Measurements from ENCODE around the gene HPS5.
"Not testable (repeated sequence)": the region's sequence is repeated elsewhere in the genome, so short reads cannot be mapped to it uniquely, and the experiment has no call there.

Gene HPS5, protein sequence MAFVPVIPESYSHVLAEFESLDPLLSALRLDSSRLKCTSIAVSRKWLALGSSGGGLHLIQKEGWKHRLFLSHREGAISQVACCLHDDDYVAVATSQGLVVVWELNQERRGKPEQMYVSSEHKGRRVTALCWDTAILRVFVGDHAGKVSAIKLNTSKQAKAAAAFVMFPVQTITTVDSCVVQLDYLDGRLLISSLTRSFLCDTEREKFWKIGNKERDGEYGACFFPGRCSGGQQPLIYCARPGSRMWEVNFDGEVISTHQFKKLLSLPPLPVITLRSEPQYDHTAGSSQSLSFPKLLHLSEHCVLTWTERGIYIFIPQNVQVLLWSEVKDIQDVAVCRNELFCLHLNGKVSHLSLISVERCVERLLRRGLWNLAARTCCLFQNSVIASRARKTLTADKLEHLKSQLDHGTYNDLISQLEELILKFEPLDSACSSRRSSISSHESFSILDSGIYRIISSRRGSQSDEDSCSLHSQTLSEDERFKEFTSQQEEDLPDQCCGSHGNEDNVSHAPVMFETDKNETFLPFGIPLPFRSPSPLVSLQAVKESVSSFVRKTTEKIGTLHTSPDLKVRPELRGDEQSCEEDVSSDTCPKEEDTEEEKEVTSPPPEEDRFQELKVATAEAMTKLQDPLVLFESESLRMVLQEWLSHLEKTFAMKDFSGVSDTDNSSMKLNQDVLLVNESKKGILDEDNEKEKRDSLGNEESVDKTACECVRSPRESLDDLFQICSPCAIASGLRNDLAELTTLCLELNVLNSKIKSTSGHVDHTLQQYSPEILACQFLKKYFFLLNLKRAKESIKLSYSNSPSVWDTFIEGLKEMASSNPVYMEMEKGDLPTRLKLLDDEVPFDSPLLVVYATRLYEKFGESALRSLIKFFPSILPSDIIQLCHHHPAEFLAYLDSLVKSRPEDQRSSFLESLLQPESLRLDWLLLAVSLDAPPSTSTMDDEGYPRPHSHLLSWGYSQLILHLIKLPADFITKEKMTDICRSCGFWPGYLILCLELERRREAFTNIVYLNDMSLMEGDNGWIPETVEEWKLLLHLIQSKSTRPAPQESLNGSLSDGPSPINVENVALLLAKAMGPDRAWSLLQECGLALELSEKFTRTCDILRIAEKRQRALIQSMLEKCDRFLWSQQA

GRCh38 chr11:18321969-18322711, at the start of gene HPS5, which contains the start of gene GTF2H1:
Gene HPS5 (minus strand): TSS chr11:18322140. CDS start chr11:18317858, 4,282 bp downstream.
Gene GTF2H1 (plus strand): TSS chr11:18322567. CDS start chr11:18333075, 10,508 bp downstream.
- peak; percentile 99 for DNase-seq (ENCODE audit: low spot score)

DNA sequence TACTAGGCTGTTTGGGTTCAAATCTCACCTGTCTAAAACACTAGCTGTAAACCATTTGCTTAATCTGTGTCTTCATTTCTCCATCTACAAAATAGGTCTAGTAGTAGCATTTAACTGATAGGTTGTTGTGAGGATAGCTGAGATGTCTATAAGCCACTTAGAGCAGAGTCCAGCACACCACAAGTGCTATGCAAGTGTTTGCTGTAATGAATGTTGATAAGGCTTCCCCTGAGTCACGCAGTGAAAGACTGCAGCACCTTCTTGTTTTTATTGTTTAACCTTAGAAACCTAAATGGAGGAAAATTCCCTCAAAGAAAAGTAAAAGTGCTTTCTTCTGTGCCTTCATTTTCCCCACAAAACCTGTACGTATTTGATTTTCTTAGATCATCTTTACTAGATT, 49.3 kb upstream of the HPS5 start:
- DNase-seq (ENCODE audit: low spot score) = no peak

DNA sequence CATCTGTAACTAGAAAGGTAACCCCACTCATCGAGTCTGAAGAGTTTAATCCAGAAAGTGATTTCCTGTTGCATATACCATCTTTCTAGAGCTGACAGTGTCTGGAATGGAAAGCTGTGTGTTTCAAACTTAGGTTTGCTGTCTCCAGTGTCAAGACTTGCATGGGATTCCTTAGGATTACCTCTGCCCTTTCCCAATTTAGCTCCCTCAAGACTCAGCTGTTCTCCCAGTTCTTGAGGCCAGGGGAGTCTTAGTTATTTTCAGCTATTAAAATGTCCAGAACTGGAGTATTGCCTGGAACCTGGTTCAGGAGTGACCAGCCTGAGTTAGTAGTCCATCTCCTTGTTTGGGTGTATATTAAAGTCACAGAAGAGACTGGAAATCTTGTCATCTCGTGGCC, 47.5 kb upstream of the HPS5 start:
- DNase-seq (ENCODE audit: low spot score) = no peak

- no peak for DNase-seq (ENCODE audit: low spot score)
These were observed 46.3 kb upstream of the HPS5 start for GRCh38 chr11:18368221-18368620.

DNA sequence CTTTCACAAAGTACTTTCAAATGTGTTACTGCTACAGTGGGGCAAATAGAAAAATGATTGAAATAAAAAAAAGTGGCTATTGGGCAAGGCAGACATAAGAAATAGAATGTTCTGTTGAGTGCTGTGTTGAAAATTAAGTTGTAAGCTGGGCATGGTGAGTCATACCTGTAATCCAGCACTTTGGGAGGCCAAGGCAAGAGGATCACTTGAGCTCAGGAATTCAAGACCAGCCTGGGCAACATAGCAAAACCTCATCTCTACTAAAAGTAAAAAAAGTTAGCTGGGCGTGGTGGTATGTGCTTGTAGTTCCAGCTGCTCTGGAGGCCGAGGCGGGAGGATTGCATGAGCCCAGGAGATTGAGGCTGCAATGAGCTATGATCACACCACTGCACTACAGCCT, 45.5 kb upstream of the HPS5 start:
- DNase-seq (ENCODE audit: low spot score) = no peak

- no peak for DNase-seq (ENCODE audit: low spot score)
These were observed 44.3 kb upstream of the HPS5 start for GRCh38 chr11:18366286-18366685.

DNA sequence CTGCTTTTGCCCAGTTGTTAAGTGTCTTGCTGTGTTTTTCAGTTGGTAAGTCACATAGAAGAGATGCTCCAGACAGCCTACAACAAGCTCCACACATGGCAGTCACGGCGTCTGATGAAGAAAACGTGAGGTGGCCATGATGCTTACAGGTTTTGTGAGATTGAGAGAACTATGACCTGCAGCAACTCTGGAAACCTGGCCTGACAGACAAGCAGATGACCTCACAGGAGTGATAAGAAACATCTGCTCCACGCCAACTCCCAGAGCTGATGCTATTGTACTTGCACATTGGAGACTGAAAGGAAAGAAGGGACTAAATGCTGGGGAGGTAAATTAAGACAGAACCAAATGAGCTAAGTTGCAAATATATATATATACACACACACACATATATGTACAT, 43.8 kb upstream of the HPS5 start:
- DNase-seq (ENCODE audit: low spot score) = no peak

GRCh38 chr11:18364495-18365073, 42.6 kb upstream of the HPS5 start:
- peak; percentile 30 for DNase-seq (ENCODE audit: low spot score)

- no peak for DNase-seq (ENCODE audit: low spot score)
These were observed 39.2 kb upstream of the HPS5 start for GRCh38 chr11:18361154-18361553.

GRCh38 chr11:18358646-18359045, 36.7 kb upstream of the HPS5 start:
- DNase-seq (ENCODE audit: low spot score) = no peak

GRCh38 chr11:18352581-18352980, 30.6 kb upstream of the HPS5 start:
- DNase-seq (ENCODE audit: low spot score) = no peak

GRCh38 chr11:18347471-18348125, 25.7 kb upstream of the HPS5 start:
- no peak for DNase-seq (ENCODE audit: low spot score)

- no peak for DNase-seq (ENCODE audit: low spot score)
These were observed 11.0 kb upstream of the HPS5 start for GRCh38 chr11:18332891-18333290.

- DNase-seq (ENCODE audit: low spot score) = no peak
These were observed 10.4 kb upstream of the HPS5 start for GRCh38 chr11:18332302-18332701.

GRCh38 chr11:18330921-18331320, 9.0 kb upstream of the HPS5 start:
- DNase-seq (ENCODE audit: low spot score) = no peak

- peak; percentile 69 for DNase-seq (ENCODE audit: low spot score)
These were observed 7.4 kb upstream of the HPS5 start for GRCh38 chr11:18329196-18329870.

- peak; percentile 19 for DNase-seq (ENCODE audit: low spot score)
These were observed 2.4 kb upstream of the HPS5 start for GRCh38 chr11:18324381-18324780.

- DNase-seq (ENCODE audit: low spot score) = not testable (repeated sequence)
These were observed 1.9 kb upstream of the HPS5 start for GRCh38 chr11:18323881-18324280.

- peak; percentile 65 for DNase-seq (ENCODE audit: low spot score)
These were observed 1.1 kb upstream of the HPS5 start for GRCh38 chr11:18322818-18323570.
